GM19438 (cell line): ENCODE measurements around the gene CDK10.

Experiments used
- ATAC-seq: cut with Tn5 transposase; IDR thresholded peaks from one replicate; pipeline ENCODE4 v1.9.1; 2021; ENCODE audit warnings: low read depth; ENCODE audit not compliant: unreplicated experiment

Gene CDK10

GRCh38 chr16:89732142-89732917, 45.8 kb downstream of the CDK10 start:
- no peak for ATAC-seq

GRCh38 chr16:89732918-89733242, 46.4 kb downstream of the CDK10 start:
- no peak for ATAC-seq

GRCh38 chr16:89733322-89733721, 46.8 kb downstream of the CDK10 start:
- ATAC-seq = no peak

GRCh38 chr16:89733792-89734191, 47.3 kb downstream of the CDK10 start:
- no peak for ATAC-seq

- ATAC-seq = no peak
Measured at GRCh38 chr16:89736554-89736953, 50.1 kb downstream of the CDK10 start.

- ATAC-seq = no peak
Measured at GRCh38 chr16:89737341-89738071, 51.0 kb downstream of the CDK10 start.

- no peak for ATAC-seq
Measured at GRCh38 chr16:89738072-89738377, 51.5 kb downstream of the CDK10 start.

GRCh38 chr16:89738538-89739317, 52.2 kb downstream of the CDK10 start:
- no peak for ATAC-seq

GRCh38 chr16:89739383-89739782, 52.9 kb downstream of the CDK10 start:
- no peak for ATAC-seq

- no peak for ATAC-seq
Measured at GRCh38 chr16:89741342-89742014, 55.0 kb downstream of the CDK10 start.

- ATAC-seq = no peak
Measured at GRCh38 chr16:89742948-89743347, 56.5 kb downstream of the CDK10 start.

- no peak for ATAC-seq
Measured at GRCh38 chr16:89744813-89745212, 58.3 kb downstream of the CDK10 start.
